Activated naive CD8-positive, alpha-beta T cell treated with anti-CD3 and anti-CD28 coated beads for 36 hours (primary cell): ENCODE data around the gene ADCY2. TPM values are rescaled to one million over a fixed set of nuclear protein-coding genes. Genes with fewer than 3 reads are reported as not detected.

ENCODE experiments used
- DNase-seq: peaks from one replicate; pipeline ENCODE4 v3.0.0; 2021
- H3K27ac Mint-ChIP-seq: one replicate; pipeline ENCODE4 v1.8.0; 2022; ENCODE audit warnings: mild to moderate bottlenecking, moderate library complexity, mixed read lengths
- H3K27me3 Mint-ChIP-seq: one replicate; pipeline ENCODE4 v1.8.0; 2022; ENCODE audit warnings: mild to moderate bottlenecking, mixed read lengths
- H3K36me3 Mint-ChIP-seq: one replicate; pipeline ENCODE4 v1.8.0; 2021; ENCODE audit warnings: mild to moderate bottlenecking, mixed read lengths
- H3K4me1 Mint-ChIP-seq: one replicate; pipeline ENCODE4 v1.8.0; 2021; ENCODE audit warnings: mixed read lengths
- H3K4me3 Mint-ChIP-seq: one replicate; pipeline ENCODE4 v1.8.0; 2022; ENCODE audit warnings: mild to moderate bottlenecking, moderate library complexity, mixed read lengths
- H3K9me3 Mint-ChIP-seq: one replicate; pipeline ENCODE4 v1.8.0; 2022; ENCODE audit warnings: mixed read lengths
- total RNA-seq, 2 experiments: library from RNA; stranded (reverse); gene quantifications; one replicate each; pipeline ENCODE4 v1.2.3, GENCODE V29; 2021

The ADCY2 gene
- total RNA-seq, 2 experiments from 2014 or later: not detected

- H3K27ac Mint-ChIP-seq: no peak overlapping the region
- H3K4me3 Mint-ChIP-seq: no peak overlapping the region
- no peaks in the 10 kb centered on the region for H3K27me3 Mint-ChIP-seq
- H3K9me3 Mint-ChIP-seq: no peaks in the 10 kb centered on the region
- H3K4me1 Mint-ChIP-seq: no peaks in the 10 kb centered on the region
- no peak for DNase-seq
- H3K36me3 Mint-ChIP-seq: no peaks in the 10 kb centered on the region
Observed at GRCh38 chr5:7653046-7653445, 257.1 kb downstream of the ADCY2 start.

GRCh38 chr5:7657153-7657552 is 261.2 kb downstream of the ADCY2 start:
- Mint-ChIP-seq H3K27ac (no peak overlapping the region), H3K4me3 (no peak overlapping the region), H3K9me3 (no peaks in the 10 kb centered on the region), H3K4me1 (no peaks in the 10 kb centered on the region), H3K27me3 (no peaks in the 10 kb centered on the region), H3K36me3 (no peaks in the 10 kb centered on the region)
- DNase-seq: no peak

GRCh38 chr5:7659420-7659819 is 263.5 kb downstream of the ADCY2 start:
- no peak overlapping the region for H3K27ac Mint-ChIP-seq
- H3K27me3 Mint-ChIP-seq: no peaks in the 10 kb centered on the region
- no peaks in the 10 kb centered on the region for H3K4me1 Mint-ChIP-seq
- H3K9me3 Mint-ChIP-seq: no peaks in the 10 kb centered on the region
- no peak overlapping the region for H3K4me3 Mint-ChIP-seq
- no peak for DNase-seq
- H3K36me3 Mint-ChIP-seq: no peaks in the 10 kb centered on the region

- no peaks in the 10 kb centered on the region for H3K4me1 Mint-ChIP-seq
- H3K9me3 Mint-ChIP-seq: no peaks in the 10 kb centered on the region
- no peak overlapping the region for H3K27ac Mint-ChIP-seq
- H3K36me3 Mint-ChIP-seq: no peaks in the 10 kb centered on the region
- H3K4me3 Mint-ChIP-seq: no peak overlapping the region
- no peak for DNase-seq
- no peaks in the 10 kb centered on the region for H3K27me3 Mint-ChIP-seq
Observed at GRCh38 chr5:7662289-7662688, 266.4 kb downstream of the ADCY2 start.

GRCh38 chr5:7663808-7664207 is 267.9 kb downstream of the ADCY2 start:
- Mint-ChIP-seq H3K4me3 (no peak overlapping the region), H3K27ac (no peak overlapping the region), H3K9me3 (no peaks in the 10 kb centered on the region), H3K36me3 (no peaks in the 10 kb centered on the region), H3K27me3 (no peaks in the 10 kb centered on the region), H3K4me1 (no peaks in the 10 kb centered on the region)
- DNase-seq: no peak

GRCh38 chr5:7664208-7664607 is 268.3 kb downstream of the ADCY2 start:
- no peak overlapping the region for H3K4me3 Mint-ChIP-seq

GRCh38 chr5:7667216-7667767 is 271.4 kb downstream of the ADCY2 start:
- Mint-ChIP-seq H3K27me3 (no peaks in the 10 kb centered on the region), H3K4me1 (no peaks in the 10 kb centered on the region), H3K36me3 (no peaks in the 10 kb centered on the region), H3K4me3 (no peak overlapping the region), H3K27ac (no peak overlapping the region), H3K9me3 (no peaks in the 10 kb centered on the region)
- no peak for DNase-seq

More at GRCh38 chr5:7664208-7664607, 268.3 kb downstream of the ADCY2 start:
- Mint-ChIP-seq H3K27ac (no peak overlapping the region), H3K27me3 (no peaks in the 10 kb centered on the region), H3K36me3 (no peaks in the 10 kb centered on the region), H3K9me3 (no peaks in the 10 kb centered on the region), H3K4me1 (no peaks in the 10 kb centered on the region)
- no peak for DNase-seq

GRCh38 chr5:7668161-7668560 is 272.2 kb downstream of the ADCY2 start:
- Mint-ChIP-seq H3K4me1 (no peaks in the 10 kb centered on the region), H3K9me3 (no peaks in the 10 kb centered on the region), H3K4me3 (no peak overlapping the region), H3K27me3 (no peaks in the 10 kb centered on the region), H3K36me3 (no peaks in the 10 kb centered on the region), H3K27ac (no peak overlapping the region)
- no peak for DNase-seq

- no peaks in the 10 kb centered on the region for H3K27me3 Mint-ChIP-seq
- H3K9me3 Mint-ChIP-seq: no peaks in the 10 kb centered on the region
- no peak overlapping the region for H3K27ac Mint-ChIP-seq
- H3K4me1 Mint-ChIP-seq: no peaks in the 10 kb centered on the region
- no peaks in the 10 kb centered on the region for H3K36me3 Mint-ChIP-seq
- H3K4me3 Mint-ChIP-seq: no peak overlapping the region
- DNase-seq: no peak
Observed at GRCh38 chr5:7668627-7669026, 272.7 kb downstream of the ADCY2 start.

GRCh38 chr5:7671381-7671993 is 275.5 kb downstream of the ADCY2 start:
- Mint-ChIP-seq H3K4me1 (no peaks in the 10 kb centered on the region), H3K4me3 (no peak overlapping the region), H3K27me3 (no peaks in the 10 kb centered on the region), H3K27ac (no peak overlapping the region), H3K36me3 (no peaks in the 10 kb centered on the region), H3K9me3 (no peaks in the 10 kb centered on the region)
- DNase-seq: no peak

- Mint-ChIP-seq H3K27me3 (no peaks in the 10 kb centered on the region), H3K27ac (no peak overlapping the region), H3K4me3 (no peak overlapping the region), H3K4me1 (no peaks in the 10 kb centered on the region), H3K9me3 (no peaks in the 10 kb centered on the region), H3K36me3 (no peaks in the 10 kb centered on the region)
- DNase-seq: no peak
Observed at GRCh38 chr5:7673658-7674057, 277.7 kb downstream of the ADCY2 start.

GRCh38 chr5:7676455-7676854 is 280.5 kb downstream of the ADCY2 start:
- Mint-ChIP-seq H3K27me3 (peaks cover 3% of the 10 kb centered on the region), H3K36me3 (no peaks in the 10 kb centered on the region), H3K4me1 (no peaks in the 10 kb centered on the region), H3K27ac (no peak overlapping the region), H3K9me3 (no peaks in the 10 kb centered on the region), H3K4me3 (no peak overlapping the region)
- no peak for DNase-seq

GRCh38 chr5:7678030-7678429 is 282.1 kb downstream of the ADCY2 start:
- H3K9me3 Mint-ChIP-seq: no peaks in the 10 kb centered on the region
- no peak for DNase-seq
- H3K4me1 Mint-ChIP-seq: no peaks in the 10 kb centered on the region
- no peaks in the 10 kb centered on the region for H3K36me3 Mint-ChIP-seq
- no peak overlapping the region for H3K4me3 Mint-ChIP-seq
- peaks cover 3% of the 10 kb centered on the region for H3K27me3 Mint-ChIP-seq
- no peak overlapping the region for H3K27ac Mint-ChIP-seq

GRCh38 chr5:7679663-7680062 is 283.7 kb downstream of the ADCY2 start:
- Mint-ChIP-seq H3K27me3 (peaks cover 3% of the 10 kb centered on the region), H3K36me3 (no peaks in the 10 kb centered on the region), H3K4me3 (no peak overlapping the region), H3K9me3 (no peaks in the 10 kb centered on the region), H3K27ac (no peak overlapping the region), H3K4me1 (no peaks in the 10 kb centered on the region)
- DNase-seq: no peak

- H3K36me3 Mint-ChIP-seq: no peaks in the 10 kb centered on the region
Observed at GRCh38 chr5:7680260-7680659, 284.3 kb downstream of the ADCY2 start.

GRCh38 chr5:7682379-7682778 is 286.4 kb downstream of the ADCY2 start:
- Mint-ChIP-seq H3K9me3 (no peaks in the 10 kb centered on the region), H3K4me3 (no peak overlapping the region), H3K27me3 (peaks cover 7% of the 10 kb centered on the region), H3K36me3 (no peaks in the 10 kb centered on the region), H3K4me1 (no peaks in the 10 kb centered on the region), H3K27ac (no peak overlapping the region)
- DNase-seq: no peak

More at GRCh38 chr5:7680260-7680659, 284.3 kb downstream of the ADCY2 start:
- H3K4me3 Mint-ChIP-seq: no peak overlapping the region
- H3K27ac Mint-ChIP-seq: no peak overlapping the region
- peaks cover 3% of the 10 kb centered on the region for H3K27me3 Mint-ChIP-seq
- no peaks in the 10 kb centered on the region for H3K9me3 Mint-ChIP-seq
- no peak for DNase-seq
- no peaks in the 10 kb centered on the region for H3K4me1 Mint-ChIP-seq
